SK-N-SH treated with all-trans-retinoic acid at 6 μM for 48 hours (cell line): Measurements from ENCODE around the gene GREM2.

Experiments used
- ATAC-seq: fragments of 200-7000 bp; cut with Tn5 transposase; 3 replicates; pipeline ENCODE4 v1.9.1; 2020; ENCODE audit warnings: mild to moderate bottlenecking, moderate library complexity
- ARNTL ChIP-seq: fragments of 450-650 bp; formaldehyde crosslinking; IDR thresholded peaks from 2 replicates; pipeline ENCODE4 v1.5.0; 2020; ENCODE audit warnings: low read depth, mild to moderate bottlenecking, moderate library complexity, borderline replicate concordance
- BACH2 ChIP-seq: fragments of 250-450 bp; sonication (Bioruptor Pico); IDR thresholded peaks from 2 replicates; pipeline ENCODE4 v1.9.0; 2021; ENCODE audit warnings: mild to moderate bottlenecking, borderline replicate concordance
- CSDC2 ChIP-seq: fragments of 250-450 bp; sonication (Bioruptor Pico); IDR thresholded peaks from 2 replicates; pipeline ENCODE4 v1.5.0; 2020; ENCODE audit warnings: mild to moderate bottlenecking, moderate library complexity
- ESRRG ChIP-seq: fragments of 250-450 bp; sonication (Bioruptor Pico); IDR thresholded peaks from 2 replicates; pipeline ENCODE4 v1.6.1; 2021; ENCODE audit warnings: mild to moderate bottlenecking
- GLIS3 ChIP-seq: fragments of 250-450 bp; sonication (Bioruptor Pico); IDR thresholded peaks from 2 replicates; pipeline ENCODE4 v1.5.0; 2020; ENCODE audit warnings: mild to moderate bottlenecking, moderate library complexity
- ISL1 ChIP-seq: fragments of 250-450 bp; sonication (Bioruptor Pico); IDR thresholded peaks from 2 replicates; pipeline ENCODE4 v2.1.2; 2022; ENCODE audit warnings: mild to moderate bottlenecking, moderate library complexity
- OSR1 ChIP-seq: fragments of 250-450 bp; sonication (Bioruptor Pico); IDR thresholded peaks from 2 replicates; pipeline ENCODE4 v1.8.0; 2022; ENCODE audit warnings: moderate library complexity, mild to moderate bottlenecking, inconsistent platforms
- POU6F1 ChIP-seq: fragments of 250-450 bp; sonication (Bioruptor Pico); IDR thresholded peaks from 2 replicates; pipeline ENCODE4 v1.8.0; 2021; ENCODE audit warnings: low read depth, mild to moderate bottlenecking, moderate library complexity, borderline replicate concordance
- PPARA ChIP-seq: fragments of 250-450 bp; sonication (Bioruptor Pico); IDR thresholded peaks from 2 replicates; pipeline ENCODE4 v1.5.0; 2020; ENCODE audit warnings: mild to moderate bottlenecking, borderline replicate concordance
- RARB ChIP-seq: fragments of 250-450 bp; sonication (Bioruptor Pico); IDR thresholded peaks from 2 replicates; pipeline ENCODE4 v1.8.0; 2021; ENCODE audit warnings: mild to moderate bottlenecking, moderate library complexity
- SNAI2 ChIP-seq: fragments of 250-450 bp; sonication (Bioruptor Pico); IDR thresholded peaks from 2 replicates; pipeline ENCODE4 v1.5.0; 2020; ENCODE audit warnings: mild to moderate bottlenecking, moderate library complexity
- TCF4 ChIP-seq: fragments of 250-450 bp; sonication (Bioruptor Pico); IDR thresholded peaks from 2 replicates; pipeline ENCODE4 v1.8.0; 2021; ENCODE audit warnings: mild to moderate bottlenecking, moderate library complexity, borderline replicate concordance
- TSHZ2 ChIP-seq: fragments of 250-450 bp; sonication (Bioruptor Pico); IDR thresholded peaks from 2 replicates; pipeline ENCODE4 v1.5.0; 2020; ENCODE audit warnings: mild to moderate bottlenecking, moderate library complexity
- ZC3H10 ChIP-seq: fragments of 250-450 bp; sonication (Bioruptor Pico); IDR thresholded peaks from 2 replicates; pipeline ENCODE4 v1.5.1; 2021; ENCODE audit warnings: mild to moderate bottlenecking, moderate library complexity
- ZFP3 ChIP-seq: fragments of 250-450 bp; sonication (Bioruptor Pico); IDR thresholded peaks from 2 replicates; pipeline ENCODE4 v1.5.0; 2020; ENCODE audit warnings: mild to moderate bottlenecking, moderate library complexity
- ZFP30 ChIP-seq: fragments of 450-650 bp; formaldehyde crosslinking; IDR thresholded peaks from 2 replicates; pipeline ENCODE4 v1.5.0; 2022; ENCODE audit warnings: mild to moderate bottlenecking, moderate library complexity
- ZNF565 ChIP-seq: fragments of 450-650 bp; formaldehyde crosslinking; conservative IDR thresholded peaks from 2 replicates; pipeline ENCODE4 v1.5.0; 2020; ENCODE audit warnings: low read depth, mild to moderate bottlenecking, moderate library complexity
- ZNF70 ChIP-seq: fragments of 450-650 bp; formaldehyde crosslinking; IDR thresholded peaks from 2 replicates; pipeline ENCODE4 v1.5.0; 2020; ENCODE audit warnings: mild to moderate bottlenecking, moderate library complexity
- TF ChIP-seq, protein P1 (sequence below): fragments of 250-450 bp; sonication (Bioruptor Pico); IDR thresholded peaks from 2 replicates; pipeline ENCODE4 v1.5.1; 2021; ENCODE audit warnings: mild to moderate bottlenecking, moderate library complexity
- TF ChIP-seq, protein P2 (sequence below): fragments of 250-450 bp; sonication (Bioruptor Pico); IDR thresholded peaks from 2 replicates; pipeline ENCODE4 v1.5.1; 2020; ENCODE audit warnings: low read depth, mild to moderate bottlenecking, moderate library complexity

GREM2 gene

GRCh38 chr1:240607006-240607405 lies 4.9 kb downstream of the GREM2 start (continued):
- TF ChIP-seq, protein P1, sequence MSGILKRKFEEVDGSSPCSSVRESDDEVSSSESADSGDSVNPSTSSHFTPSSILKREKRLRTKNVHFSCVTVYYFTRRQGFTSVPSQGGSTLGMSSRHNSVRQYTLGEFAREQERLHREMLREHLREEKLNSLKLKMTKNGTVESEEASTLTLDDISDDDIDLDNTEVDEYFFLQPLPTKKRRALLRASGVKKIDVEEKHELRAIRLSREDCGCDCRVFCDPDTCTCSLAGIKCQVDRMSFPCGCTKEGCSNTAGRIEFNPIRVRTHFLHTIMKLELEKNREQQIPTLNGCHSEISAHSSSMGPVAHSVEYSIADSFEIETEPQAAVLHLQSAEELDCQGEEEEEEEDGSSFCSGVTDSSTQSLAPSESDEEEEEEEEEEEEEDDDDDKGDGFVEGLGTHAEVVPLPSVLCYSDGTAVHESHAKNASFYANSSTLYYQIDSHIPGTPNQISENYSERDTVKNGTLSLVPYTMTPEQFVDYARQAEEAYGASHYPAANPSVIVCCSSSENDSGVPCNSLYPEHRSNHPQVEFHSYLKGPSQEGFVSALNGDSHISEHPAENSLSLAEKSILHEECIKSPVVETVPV = no peak

- TF ChIP-seq POU6F1 (CRISPR knock-in tag) (no peak), ZFP30 (CRISPR knock-in tag) (no peak), SNAI2 (CRISPR knock-in tag) (no peak), CSDC2 (CRISPR knock-in tag) (no peak), ZFP3 (CRISPR knock-in tag) (no peak), ZNF70 (CRISPR knock-in tag) (no peak), TCF4 (no peak), ESRRG (CRISPR knock-in tag) (no peak), RARB (CRISPR knock-in tag) (no peak), BACH2 (CRISPR knock-in tag) (no peak), ARNTL (CRISPR knock-in tag) (no peak), GLIS3 (CRISPR knock-in tag) (no peak), OSR1 (CRISPR knock-in tag) (no peak), ZNF565 (CRISPR knock-in tag) (no peak), TSHZ2 (CRISPR knock-in tag) (no peak)
- TF ChIP-seq, protein P1 = no peak
- TF ChIP-seq, all 23 proteins: peak for 0
- peak; percentile 85 for ATAC-seq
Measured at GRCh38 chr1:240602189-240602588, 9.8 kb downstream of the GREM2 start.

DNA sequence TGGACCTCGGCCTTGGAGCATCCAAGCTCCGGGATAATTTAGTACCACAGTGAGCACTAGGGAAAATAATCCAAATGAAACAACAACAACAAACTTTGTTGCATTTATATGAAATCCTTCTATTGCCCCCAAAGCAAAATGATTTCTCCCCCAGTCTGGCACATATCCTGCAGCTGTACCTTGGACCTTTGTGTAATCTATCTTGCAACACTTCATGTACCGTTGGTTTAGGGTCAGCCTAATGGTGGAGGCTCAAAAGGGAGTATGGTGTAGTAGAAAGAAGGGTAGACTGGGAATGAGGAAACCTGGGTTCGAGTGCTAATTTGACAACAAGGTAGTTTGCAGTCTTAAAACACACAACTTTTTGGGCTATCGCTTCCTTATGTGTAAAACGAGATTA lies 12.1 kb downstream of the GREM2 start:
- ATAC-seq = no peak
- TF ChIP-seq GLIS3 (CRISPR knock-in tag) = no peak
- TF ChIP-seq ISL1 = no peak
- TF ChIP-seq, protein P2, sequence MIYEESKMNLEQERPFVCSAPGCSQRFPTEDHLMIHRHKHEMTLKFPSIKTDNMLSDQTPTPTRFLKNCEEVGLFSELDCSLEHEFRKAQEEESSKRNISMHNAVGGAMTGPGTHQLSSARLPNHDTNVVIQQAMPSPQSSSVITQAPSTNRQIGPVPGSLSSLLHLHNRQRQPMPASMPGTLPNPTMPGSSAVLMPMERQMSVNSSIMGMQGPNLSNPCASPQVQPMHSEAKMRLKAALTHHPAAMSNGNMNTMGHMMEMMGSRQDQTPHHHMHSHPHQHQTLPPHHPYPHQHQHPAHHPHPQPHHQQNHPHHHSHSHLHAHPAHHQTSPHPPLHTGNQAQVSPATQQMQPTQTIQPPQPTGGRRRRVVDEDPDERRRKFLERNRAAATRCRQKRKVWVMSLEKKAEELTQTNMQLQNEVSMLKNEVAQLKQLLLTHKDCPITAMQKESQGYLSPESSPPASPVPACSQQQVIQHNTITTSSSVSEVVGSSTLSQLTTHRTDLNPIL (CRISPR knock-in tag) = no peak
- TF ChIP-seq, protein P1 = no peak
- TF ChIP-seq OSR1 (CRISPR knock-in tag) = no peak
- TF ChIP-seq, all 23 proteins: peak for 0

DNA sequence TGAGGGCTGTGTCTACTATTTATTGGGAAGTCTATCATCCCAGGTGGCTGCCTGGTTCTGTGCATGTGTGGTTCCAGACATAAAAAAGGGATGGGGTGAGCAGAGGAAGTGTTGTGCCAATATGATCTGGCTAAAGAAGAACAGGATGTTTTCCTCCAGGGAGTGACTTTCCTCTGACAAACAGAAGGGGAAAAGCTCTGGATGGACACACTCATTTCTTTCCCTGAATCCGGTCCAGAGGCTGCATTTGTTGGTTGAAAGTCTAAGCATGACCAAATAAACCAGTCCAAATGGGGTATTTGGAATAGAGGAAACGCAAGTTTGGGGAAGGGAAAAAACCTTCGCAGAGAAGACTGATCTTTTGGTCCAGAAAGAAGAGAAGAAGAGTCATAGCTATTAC lies 12.7 kb downstream of the GREM2 start:
- no peak for ATAC-seq
- TF ChIP-seq ARNTL (CRISPR knock-in tag) (no peak), ZNF565 (CRISPR knock-in tag) (no peak), OSR1 (CRISPR knock-in tag) (no peak), ZNF70 (CRISPR knock-in tag) (no peak), ZC3H10 (CRISPR knock-in tag) (no peak), POU6F1 (CRISPR knock-in tag) (no peak), CSDC2 (CRISPR knock-in tag) (no peak), PPARA (no peak)
- TF ChIP-seq, protein P1 = no peak
- TF ChIP-seq, protein P2 (CRISPR knock-in tag) = no peak
